Upper lobe of left lung (tissue), 4 donors: ENCODE results near the gene RNH1.

Experiments used
- CTCF ChIP-seq, 6 experiments: fragments of 450-650 bp in 4 of 6; fragments of 200-600 bp in 2 of 6; sonication (generic) in 2 of 6; IDR thresholded peaks; one replicate each; pipeline ENCODE4 v1.5.1; 2016 to 2019; ENCODE audit warnings: antibody characterized with exemption in 6 of 6
- EP300 ChIP-seq, 4 donors: sonication (generic); formaldehyde crosslinking; IDR thresholded peaks; one replicate each; pipeline ENCODE4 v1.5.1; 2017; ENCODE audit warnings: antibody characterized with exemption in 4 of 4, control low read depth in 2 of 4
- POLR2A ChIP-seq, 4 donors: fragments of 450-650 bp; IDR thresholded peaks; one replicate each; pipeline ENCODE4 v1.5.1; 2016 to 2017; ENCODE audit warnings: antibody characterized with exemption in 4 of 4, mild to moderate bottlenecking in 2 of 4
- POLR2AphosphoS5 ChIP-seq, 2 donors: sonication (generic); formaldehyde crosslinking; IDR thresholded peaks; one replicate each; pipeline ENCODE4 v1.5.1; 2017; ENCODE audit warnings: antibody characterized with exemption in 2 of 2

GRCh38 chr11:550746-551085 is 43.7 kb upstream of the RNH1 start:
- no peak for TF ChIP-seq CTCF (IDR thresholded peaks at IDR 0.05)
- no peak for TF ChIP-seq POLR2A (IDR thresholded peaks at IDR 0.05)
- no peak for TF ChIP-seq EP300 (IDR thresholded peaks at IDR 0.05)
- TF ChIP-seq POLR2AphosphoS5 (IDR thresholded peaks at IDR 0.05): no peak
